Adipose tissue (tissue), 3 donors: ENCODE data around the gene DGKI. TPM values are rescaled to one million over a fixed set of nuclear protein-coding genes. Genes with fewer than 3 reads are reported as not detected.
"Not testable (repeated sequence)": the region's sequence is repeated elsewhere in the genome, so short reads cannot be mapped to it uniquely, and the experiment has no call there.

Experiments
- H3K27ac ChIP-seq: one replicate; pipeline ENCODE4 v1.5.1; 2013; ENCODE audit warnings: low read depth, low read length
- WGBS, 3 donors: extraction: QIAGEN DNeasy Blood & Tissue Kit; methylation state at CpG; one replicate each; pipeline ENCODE4 v1.1.7; 2013; 5-methylcytosine and 5-hydroxymethylcytosine counted together
- polyA plus RNA-seq, 3 donors: library from polyadenylated mRNA; stranded (reverse); fragments of 200-250 nt; gene quantifications; one replicate each; pipeline ENCODE4 v1.2.3, GENCODE V29; 2013
- donor health status: healthy with polysubstance abuse.
- donor health status: Bipolar disorder and iron deficiency.
- donor health status: healthy.

DGKI gene
- polyA plus RNA-seq, 3 donors: 0.03 to 0.22 (median 0.21) TPM

DNA sequence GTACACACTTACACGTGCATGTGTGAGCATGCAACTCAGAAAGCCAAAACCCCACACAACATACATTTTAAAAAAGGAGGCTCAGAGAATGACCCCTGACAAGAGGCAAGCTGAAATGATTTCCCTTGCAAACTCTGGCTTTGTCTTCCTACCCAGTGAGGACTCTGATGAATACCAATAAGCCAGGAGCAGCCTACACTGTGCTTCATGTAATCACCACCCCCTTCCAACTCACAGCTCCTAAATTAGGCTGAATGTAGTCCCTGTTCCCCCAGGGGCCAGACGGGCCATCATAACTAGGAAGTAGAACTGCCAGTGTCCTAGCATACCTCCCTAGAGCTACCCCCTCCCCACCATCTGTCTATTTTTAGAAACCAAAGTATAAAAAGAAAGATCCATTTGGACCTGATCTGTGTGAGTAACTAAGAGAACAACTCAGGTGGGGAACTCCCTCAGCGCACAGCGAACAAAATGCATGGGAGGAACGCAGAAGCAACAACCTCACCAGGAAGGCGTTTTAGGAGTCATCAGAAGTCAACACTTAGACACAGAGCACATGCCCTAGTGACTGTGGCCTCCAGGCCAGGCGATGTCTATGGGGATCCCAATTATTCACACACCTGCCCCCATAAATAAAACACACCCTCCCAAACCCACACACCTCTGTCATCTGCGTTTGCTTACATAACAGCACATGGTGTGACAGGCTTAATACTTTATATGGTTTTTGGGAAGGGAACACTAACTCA lies 1.9 kb downstream of the DGKI start:
- H3K27ac ChIP-seq: no peak overlapping the region
- 81 to 85% (median 84%) methylated on average over 8 of the region's 8 CpGs for WGBS, 3 donors

DNA sequence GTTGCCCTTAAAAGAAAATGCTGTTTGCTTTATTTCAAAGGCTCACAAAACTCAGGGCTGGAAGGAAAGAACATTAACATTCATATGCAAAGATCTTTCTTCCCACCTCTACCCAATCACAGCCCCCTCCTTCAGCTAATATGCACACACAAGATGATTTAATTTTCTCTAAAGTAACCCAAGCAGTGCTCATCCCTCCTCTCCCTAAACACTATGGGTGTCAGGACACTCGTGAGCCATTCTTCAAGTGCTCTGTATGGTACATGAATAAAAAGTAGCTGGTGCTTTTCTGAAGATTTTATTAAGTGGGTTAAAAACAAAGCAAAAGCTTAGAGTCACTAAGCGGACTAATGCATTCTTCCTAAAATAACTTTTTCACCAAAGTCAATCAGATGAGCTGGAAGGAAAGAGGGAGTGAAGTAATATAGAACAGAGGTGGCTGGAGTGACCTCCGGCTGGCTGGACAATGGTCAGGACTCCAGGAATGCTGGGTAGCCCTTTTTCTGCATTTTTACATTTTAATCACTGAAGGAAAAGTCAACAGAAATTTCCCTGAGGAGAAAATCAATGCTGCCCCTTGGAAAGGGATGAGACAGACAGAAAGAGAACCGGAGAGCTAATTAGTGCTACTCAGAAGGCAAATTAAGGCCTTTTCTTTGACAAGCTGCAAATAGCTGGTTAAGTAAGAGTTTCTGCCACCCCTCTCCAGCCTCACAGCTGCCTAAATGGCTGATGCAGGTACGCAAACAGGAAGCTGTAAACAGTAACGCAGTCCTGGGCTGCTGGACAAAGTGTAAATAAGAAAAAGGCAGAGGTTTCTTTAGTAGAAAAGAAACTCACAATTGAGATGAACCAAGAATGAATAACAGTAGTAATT lies 6.6 kb downstream of the DGKI start:
- 69 to 76% (median 75%) methylated on average over 6 of the region's 6 CpGs for WGBS, 3 donors
- H3K27ac ChIP-seq: no peak overlapping the region

DNA sequence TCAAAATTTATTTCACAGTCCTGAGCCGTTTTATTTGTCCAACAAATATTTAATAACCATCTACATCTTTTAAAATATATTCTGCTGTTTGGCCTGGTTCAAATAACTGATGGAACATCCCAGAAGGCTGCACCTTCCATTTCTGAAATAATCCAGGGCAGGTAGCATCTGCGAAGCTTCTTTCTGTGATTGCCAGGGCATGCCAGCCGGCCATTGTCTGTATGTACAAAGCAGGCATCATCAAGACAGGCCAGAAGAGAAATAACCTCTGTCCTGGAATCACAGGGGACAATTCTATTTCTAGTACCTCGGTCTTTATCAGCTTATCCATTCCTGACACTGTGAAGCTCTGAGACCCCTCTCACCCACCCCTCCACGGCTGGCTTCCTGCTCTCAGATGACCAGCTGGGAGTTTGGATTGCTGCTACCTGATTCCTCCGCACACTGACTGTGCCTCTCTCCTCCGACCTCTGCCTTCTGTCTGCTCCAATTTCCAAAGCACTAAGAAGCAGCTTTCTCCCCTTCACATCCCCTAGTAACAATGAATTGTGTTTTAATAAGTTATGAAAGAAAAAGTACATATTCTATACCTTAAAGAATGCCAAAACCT lies 8.0 kb downstream of the DGKI start:
- H3K27ac ChIP-seq: no peak overlapping the region
- WGBS, 3 donors: 85 to 87% (median 86%) methylated on average over 7 of the region's 7 CpGs

DNA sequence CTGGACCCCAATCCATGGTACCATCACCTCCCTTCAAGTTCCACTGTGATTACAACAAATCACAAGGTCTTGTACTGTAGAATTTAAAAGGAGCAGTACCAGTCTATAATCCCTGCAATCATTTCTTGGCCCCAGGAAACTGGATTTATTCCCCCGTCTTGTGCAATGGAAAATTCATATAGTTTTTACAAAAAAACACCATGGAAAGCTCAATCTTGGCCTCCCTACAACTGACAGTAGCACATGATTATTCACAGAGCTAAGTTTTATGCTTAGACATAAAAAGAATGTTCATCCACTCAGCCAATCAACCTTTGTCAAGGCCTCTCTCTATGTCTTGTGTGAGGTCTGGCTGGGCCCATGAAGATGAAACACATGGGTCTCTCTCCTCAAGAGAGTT lies 10.2 kb downstream of the DGKI start:
- H3K27ac ChIP-seq: no peak overlapping the region
- 50 to 92% (median 90%) methylated on average over 1 of the region's 1 CpG for WGBS, 3 donors

DNA sequence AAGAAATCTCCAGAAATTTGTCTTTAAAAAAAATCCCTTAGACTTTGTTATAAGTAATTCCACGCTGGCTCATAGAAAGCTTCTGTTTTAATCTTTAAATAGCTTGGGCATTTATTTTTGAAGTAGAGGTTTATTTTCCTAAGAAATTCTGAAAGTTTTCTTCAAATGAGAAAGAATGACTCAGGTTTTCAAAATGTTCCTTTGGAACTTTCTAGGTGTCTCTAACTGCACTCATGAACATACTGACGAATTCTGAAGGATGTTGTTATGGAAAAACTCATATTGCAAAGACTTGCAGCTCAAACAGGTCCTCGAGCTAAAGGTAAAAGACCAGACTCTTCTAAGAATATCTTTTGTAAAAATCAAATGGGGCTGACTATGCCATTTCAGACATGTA lies 10.7 kb downstream of the DGKI start:
- no peak overlapping the region for H3K27ac ChIP-seq
- WGBS, 3 donors: 85 to 91% (median 87%) methylated on average over 3 of the region's 3 CpGs

DNA sequence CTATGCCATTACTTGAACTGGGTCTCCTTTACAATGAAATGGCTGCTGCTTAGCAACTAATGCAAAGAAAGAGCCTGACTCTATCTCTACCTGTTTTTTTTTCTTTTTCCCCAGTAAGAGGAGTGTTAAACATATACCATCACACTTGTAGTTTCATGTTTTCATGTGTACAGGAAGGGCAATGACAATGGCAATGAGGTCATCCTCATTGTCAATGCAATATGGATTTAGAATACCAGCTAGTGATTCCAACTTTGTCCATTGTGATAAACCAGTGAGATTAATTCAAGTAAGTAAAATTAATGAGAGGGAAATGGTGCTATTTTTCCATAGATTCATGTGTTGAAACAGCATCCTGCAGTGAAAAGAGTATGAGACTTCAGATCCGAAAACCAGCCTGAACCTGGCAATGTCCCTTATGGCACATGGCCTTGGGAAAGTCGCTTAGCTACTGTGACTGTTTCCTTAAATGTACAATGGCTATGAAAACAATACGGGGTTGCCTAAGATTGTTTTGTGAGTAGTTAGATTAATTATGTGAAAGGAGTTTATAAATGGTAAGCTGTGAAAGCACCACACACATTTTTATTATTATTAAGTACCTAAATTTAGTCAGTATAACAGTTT lies 11.2 kb downstream of the DGKI start:
- no peak overlapping the region for H3K27ac ChIP-seq
- WGBS, 3 donors: 58 to 81% (median 78%) methylated on average over 3 of the region's 3 CpGs

DNA sequence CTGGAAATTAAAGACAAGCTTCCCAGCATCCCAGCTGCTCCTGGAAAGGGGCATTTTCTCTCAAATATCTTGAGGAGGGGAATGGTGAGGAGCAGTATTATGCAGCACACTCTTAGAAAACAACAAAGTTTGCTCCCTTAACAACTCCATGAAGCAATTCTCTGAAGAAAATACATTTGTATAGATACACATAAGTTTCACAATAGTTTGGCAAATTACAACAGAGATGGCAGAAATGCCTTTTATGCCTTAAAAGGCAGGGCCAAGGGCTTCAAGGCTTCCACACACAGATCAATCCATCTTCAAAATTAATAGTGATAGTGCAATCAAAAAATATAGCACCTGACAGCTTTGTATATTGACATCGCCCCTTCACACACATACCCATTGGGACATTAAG lies 12.2 kb downstream of the DGKI start:
- H3K27ac ChIP-seq: no peak overlapping the region
- 93 to 98% (median 96%) methylated on average over 1 of the region's 1 CpG for WGBS, 3 donors

DNA sequence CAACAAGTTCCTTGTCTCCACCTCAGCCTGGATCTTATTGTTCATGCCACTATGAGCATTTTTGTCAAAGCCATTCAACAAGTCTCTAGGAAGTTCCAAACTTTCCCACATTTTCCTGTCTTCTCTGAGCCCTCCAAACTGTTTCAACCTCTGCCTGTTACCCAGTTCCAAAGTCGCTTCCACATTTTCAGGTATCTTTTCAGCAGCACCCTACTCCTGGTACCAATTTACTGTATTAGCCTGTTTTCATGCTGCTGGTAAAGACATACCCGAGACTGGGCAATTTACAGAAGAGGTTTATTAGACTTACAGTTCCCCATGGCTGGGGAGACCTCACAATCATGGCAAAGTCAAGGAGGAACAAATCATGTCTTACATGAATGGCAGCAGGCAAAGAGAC lies 13.8 kb downstream of the DGKI start:
- 71 to 95% (median 94%) methylated on average over 2 of the region's 2 CpGs for WGBS, 3 donors
- H3K27ac ChIP-seq: not testable (repeated sequence)

DNA sequence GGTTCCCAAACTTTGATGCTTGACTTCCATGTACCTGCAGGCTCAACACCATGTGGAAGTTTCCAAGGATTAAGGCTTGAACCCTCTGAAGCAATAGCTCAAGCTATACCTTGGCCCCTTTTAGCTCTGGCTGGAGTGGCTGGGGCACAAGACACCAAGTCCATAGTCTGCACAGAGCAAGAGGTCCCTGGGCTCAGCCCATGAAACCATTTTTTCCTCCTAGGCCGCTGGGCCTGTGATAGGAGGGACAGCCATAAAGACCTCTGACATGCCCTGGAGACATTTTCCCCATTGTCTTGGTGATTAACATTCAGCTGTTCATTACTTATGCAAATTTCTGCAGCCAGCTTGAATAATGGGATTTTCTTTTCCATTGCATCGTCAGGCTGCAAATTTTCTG lies 14.4 kb downstream of the DGKI start:
- H3K27ac ChIP-seq: no peak overlapping the region
- WGBS, 3 donors: 93 to 97% (median 94%) methylated on average over 2 of the region's 2 CpGs

DNA sequence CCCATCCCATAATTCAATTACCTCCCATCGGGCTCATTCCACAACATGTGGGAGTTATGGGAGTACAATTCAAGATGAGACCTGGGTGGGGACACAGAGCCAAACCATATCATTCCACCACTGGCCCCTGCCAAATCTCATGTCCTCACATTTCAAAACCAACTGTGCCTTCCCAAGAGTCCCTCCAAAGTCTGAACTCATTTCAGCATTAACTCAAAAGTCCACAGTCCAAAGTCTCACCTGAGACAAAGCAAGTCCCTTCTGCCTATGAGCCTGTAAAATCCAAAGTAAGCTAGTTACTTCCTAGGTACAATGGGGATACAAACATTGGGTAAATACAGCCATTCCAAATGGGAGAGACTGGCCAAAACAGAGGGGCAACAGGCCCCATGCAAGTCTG lies 15.2 kb downstream of the DGKI start:
- H3K27ac ChIP-seq: not testable (repeated sequence)
- WGBS, 3 donors: 84 to 92% (median 90%) methylated on average over 1 of the region's 1 CpG

DNA sequence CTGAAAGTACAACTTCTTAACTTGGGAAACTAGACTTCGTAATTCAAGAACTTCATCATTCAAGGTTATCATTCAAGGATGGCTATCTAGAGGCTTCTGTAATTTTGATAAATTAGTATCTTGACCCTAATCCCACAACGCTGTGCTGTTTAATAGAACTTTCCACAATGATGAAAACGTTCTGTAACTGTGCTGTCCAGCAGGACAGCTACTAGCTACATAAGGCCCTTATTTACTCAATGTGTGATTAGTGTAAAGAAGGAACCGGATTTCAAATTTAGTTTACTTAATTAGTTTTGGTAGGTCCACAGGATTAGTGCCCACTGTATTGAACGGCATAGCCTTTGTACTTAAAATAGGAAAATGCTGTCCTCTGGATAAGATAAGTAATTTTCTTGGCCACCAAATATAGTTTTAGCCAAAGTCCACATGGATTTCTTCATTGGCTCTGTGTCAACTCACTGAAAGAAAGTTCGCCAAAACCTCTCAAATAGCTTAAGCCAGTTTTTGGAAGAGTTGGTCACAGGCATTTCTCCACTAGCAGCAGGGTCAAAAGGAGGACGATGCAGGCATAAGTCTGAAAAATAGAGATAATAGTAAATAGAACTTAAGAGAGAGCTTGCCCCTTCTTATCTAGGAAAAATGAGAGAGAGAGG lies 17.3 kb downstream of the DGKI start:
- no peak overlapping the region for H3K27ac ChIP-seq
- 54 to 59% (median 58%) methylated on average over 7 of the region's 7 CpGs for WGBS, 3 donors

DNA sequence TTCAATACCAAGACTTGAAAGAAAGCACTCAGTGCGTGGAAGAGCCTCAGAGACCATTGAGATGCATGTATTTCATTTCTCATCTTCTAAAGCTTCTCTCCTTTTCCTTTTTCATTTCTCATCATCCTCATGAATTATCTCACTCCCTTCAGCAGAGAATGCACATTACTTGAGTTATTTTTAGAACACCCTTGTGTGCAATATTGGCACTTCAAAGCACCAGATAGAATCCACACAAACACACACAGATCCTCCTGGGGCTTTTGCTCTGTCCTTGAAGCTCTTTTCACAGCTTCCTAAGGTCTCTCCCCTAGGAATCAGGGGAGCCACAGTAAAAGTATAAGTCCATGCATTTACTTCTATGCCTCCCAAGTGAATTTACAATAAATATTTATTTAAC lies 18.3 kb downstream of the DGKI start:
- WGBS, 3 donors: 79 to 94% (median 92%) methylated on average over 1 of the region's 1 CpG
- no peak overlapping the region for H3K27ac ChIP-seq

DNA sequence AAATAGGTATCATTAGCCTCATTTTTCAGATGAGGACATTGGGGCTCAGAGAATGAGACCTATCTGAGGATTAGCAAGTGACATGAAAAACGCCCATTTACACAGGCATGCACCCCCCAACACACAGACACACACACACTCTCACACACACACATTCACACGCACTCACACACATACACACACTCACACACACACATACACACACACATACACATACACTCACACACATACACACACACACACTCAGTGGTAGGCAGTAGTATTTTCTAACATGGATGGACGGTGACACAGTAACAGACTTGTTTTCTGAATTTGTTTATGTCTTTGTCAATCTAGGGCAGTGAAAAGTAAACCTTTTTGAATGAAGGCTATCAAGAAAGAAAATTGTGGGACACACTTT lies 21.3 kb downstream of the DGKI start:
- WGBS, 3 donors: 86 to 93% (median 87%) methylated on average over 3 of the region's 3 CpGs
- no peak overlapping the region for H3K27ac ChIP-seq

DNA sequence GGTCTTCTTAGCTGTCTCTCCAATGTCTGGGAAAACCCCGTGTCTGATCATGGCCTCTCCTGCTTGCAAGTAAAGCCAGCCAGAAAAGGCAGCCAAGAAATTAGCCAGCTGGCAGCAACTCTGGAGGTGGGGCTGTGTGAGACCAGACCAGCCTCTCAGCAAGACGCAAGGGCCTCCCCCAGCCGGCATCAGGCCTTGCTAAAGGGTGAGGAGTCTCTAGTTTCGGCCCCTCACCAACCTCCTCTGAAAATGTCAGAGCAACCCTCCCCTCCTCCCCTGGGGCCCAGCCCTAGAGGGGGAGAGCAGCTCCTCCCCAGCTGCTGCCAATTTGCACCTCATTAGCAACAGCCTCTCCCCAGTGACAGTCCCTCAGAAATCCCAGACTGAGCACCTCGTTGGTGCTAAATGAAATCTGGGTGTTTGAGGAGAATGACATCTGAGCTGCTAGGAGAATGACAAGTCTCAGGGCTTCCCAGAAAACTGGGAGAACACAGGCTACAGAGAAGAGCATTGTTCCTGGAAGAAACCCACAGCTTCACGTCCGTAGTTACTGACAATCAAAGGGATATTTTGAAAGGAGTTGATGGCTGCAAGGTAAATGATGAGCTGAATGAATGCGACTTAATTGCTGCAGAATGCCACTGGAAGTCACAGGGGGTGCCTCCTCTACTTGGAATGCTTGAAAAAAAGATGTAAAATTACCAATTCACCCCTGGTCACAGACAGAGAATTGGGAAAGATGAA lies 25.9 kb downstream of the DGKI start:
- no peak overlapping the region for H3K27ac ChIP-seq
- WGBS, 3 donors: 27 to 38% (median 30%) methylated on average over 8 of the region's 8 CpGs

DNA sequence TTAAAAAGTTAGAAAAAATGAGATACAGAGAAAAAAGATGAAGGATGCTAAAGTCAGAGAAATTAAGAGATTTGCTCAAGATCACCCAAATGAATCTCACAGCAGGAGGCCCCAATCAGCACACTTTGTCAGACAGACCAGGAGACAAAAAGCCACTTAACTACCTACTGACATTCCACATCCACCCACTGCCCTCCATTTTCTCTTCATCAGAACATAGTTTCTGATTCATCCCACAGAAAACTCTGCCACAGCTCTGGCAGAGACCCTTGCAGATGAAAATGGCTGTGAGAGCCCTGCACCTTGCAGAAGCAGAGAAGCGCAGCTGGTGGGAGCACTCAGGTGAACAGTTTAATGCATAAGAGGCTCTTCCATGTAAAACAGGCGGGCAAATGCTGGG lies 26.6 kb downstream of the DGKI start:
- WGBS, 3 donors: 82 to 96% (median 89%) methylated on average over 2 of the region's 2 CpGs
- H3K27ac ChIP-seq: no peak overlapping the region

DNA sequence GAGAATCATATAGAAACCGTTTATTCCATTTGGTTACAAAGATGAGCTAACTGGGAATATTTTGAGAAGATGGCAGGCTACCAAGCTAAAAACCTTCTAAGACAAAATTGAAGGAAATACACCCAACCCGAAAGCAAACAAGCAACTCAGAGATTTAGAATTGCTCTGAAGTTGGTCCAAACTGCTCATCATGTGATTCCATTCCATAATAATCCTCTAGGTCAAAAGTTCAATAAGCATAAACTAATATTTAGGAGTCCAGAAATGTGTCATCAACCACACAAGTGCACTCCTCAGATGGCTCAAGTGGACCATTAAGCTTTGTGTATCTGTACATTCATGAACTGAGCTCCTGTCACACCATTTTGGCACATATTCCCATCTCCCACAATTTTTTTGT lies 28.7 kb downstream of the DGKI start:
- 59 to 72% (median 61%) methylated on average over 2 of the region's 2 CpGs for WGBS, 3 donors

DNA sequence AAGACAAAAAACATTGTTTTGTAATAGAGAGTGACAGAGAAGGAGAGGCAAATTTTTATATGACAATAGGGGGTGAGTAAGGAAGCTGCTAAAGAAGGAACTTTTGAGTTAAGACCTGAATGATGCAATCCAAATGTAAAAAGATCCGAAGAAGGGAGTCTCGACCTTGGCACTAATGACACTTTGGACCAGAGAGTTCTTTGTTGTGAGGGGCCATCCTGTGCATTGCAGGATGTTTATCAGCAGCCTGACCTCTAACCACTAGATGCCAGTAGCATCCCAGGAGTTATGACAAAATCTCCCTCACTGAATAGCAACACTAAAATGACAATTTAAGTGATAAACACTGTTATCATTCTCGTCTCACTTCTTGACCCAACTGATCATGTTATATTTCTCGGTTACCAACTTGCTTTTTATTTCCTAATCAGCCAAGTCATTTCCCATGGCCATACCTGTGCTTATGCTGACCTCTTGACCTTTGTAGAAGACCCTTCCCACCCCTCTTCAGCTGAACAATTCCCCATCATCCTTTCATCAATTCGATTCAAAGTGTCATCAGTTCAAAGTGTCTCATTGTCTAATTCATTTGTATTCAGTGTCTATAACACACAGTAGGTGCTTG lies 30.0 kb downstream of the DGKI start:
- H3K27ac ChIP-seq: no peak overlapping the region
- 54 to 61% (median 56%) methylated on average over 5 of the region's 5 CpGs for WGBS, 3 donors

More for the DNA sequence above, 28.7 kb downstream of the DGKI start:
- H3K27ac ChIP-seq: no peak overlapping the region
